Stimulated activated CD4-positive, alpha-beta T cell treated with anti-CD3 and anti-CD28 coated beads, Interleukin-12 subunit alpha, Interleukin-12 subunit beta, amount 100 ng/mL, for 24 hours (primary cell): Measurements from ENCODE around the gene GJB5.

Experiments
- DNase-seq, 2 experiments: peaks; one replicate each; pipeline ENCODE4 v3.0.0-alpha.2; 2020; ENCODE audit warnings: low read depth in 2 of 2

The GJB5 gene

GRCh38 chr1:34794790-34795180, 39.9 kb downstream of the GJB5 start:
- DNase-seq: no peak

- DNase-seq: no peak
These were observed 41.1 kb downstream of the GJB5 start for GRCh38 chr1:34795916-34796315.

- no peak for DNase-seq
These were observed 42.1 kb downstream of the GJB5 start for GRCh38 chr1:34796990-34797389.

GRCh38 chr1:34800214-34800613, 45.4 kb downstream of the GJB5 start:
- DNase-seq: no peak

GRCh38 chr1:34803770-34804169, 48.9 kb downstream of the GJB5 start:
- DNase-seq: no peak

- DNase-seq: no peak
These were observed 51.5 kb downstream of the GJB5 start for GRCh38 chr1:34806396-34806795.
